C4-2B (cell line): Measurements from ENCODE around the gene ABHD15.

Experiments
- H3K27ac ChIP-seq: fragments of 450-650 bp; 2 replicates; pipeline ENCODE4 v1.5.1; 2017
- CTCF ChIP-seq: fragments of 450-650 bp; conservative IDR thresholded peaks from 2 replicates; pipeline ENCODE4 v1.5.1; 2017; ENCODE audit warnings: mild to moderate bottlenecking
- ZFX ChIP-seq: fragments of 450-650 bp; IDR thresholded peaks from 2 replicates; pipeline ENCODE4 v1.6.1; 2017

ABHD15 gene

GRCh38 chr17:29612404-29613280 lies 45.8 kb upstream of the ABHD15 start:
- no peak overlapping the region for H3K27ac ChIP-seq
- no peak for TF ChIP-seq ZFX

GRCh38 chr17:29612094-29612403 lies 45.2 kb upstream of the ABHD15 start:
- no peak for TF ChIP-seq CTCF
- TF ChIP-seq ZFX = no peak
- H3K27ac ChIP-seq = no peak overlapping the region

GRCh38 chr17:29611351-29612093 lies 44.7 kb upstream of the ABHD15 start:
- TF ChIP-seq ZFX = no peak
- H3K27ac ChIP-seq = no peak overlapping the region

GRCh38 chr17:29610395-29610794 lies 43.6 kb upstream of the ABHD15 start:
- H3K27ac ChIP-seq = no peak overlapping the region
- TF ChIP-seq CTCF (no peak), ZFX (no peak)

GRCh38 chr17:29608986-29609385 lies 42.1 kb upstream of the ABHD15 start:
- H3K27ac ChIP-seq = no peak overlapping the region; the same call in 1 of the 2 replicates
- TF ChIP-seq CTCF (no peak), ZFX (no peak)

GRCh38 chr17:29607557-29608195 lies 40.8 kb upstream of the ABHD15 start:
- H3K27ac ChIP-seq = no peak overlapping the region
- no peak for TF ChIP-seq CTCF
- TF ChIP-seq ZFX = no peak

GRCh38 chr17:29603109-29603674 lies 36.4 kb upstream of the ABHD15 start:
- TF ChIP-seq CTCF = no peak
- TF ChIP-seq ZFX = no peak
- H3K27ac ChIP-seq = no peak overlapping the region
